Measurements from ENCODE around the gene STK24.

STK24 gene

GRCh38 chr13:98473788-98474144, 103.1 kb downstream of the STK24 start:
- no peak for DNase-seq (ENCODE audit: low spot score)

GRCh38 chr13:98473135-98473787, 103.6 kb downstream of the STK24 start:
- no peak for DNase-seq (ENCODE audit: low spot score)

- no peak for DNase-seq (ENCODE audit: low spot score)
Observed at GRCh38 chr13:98471934-98472333, 105.0 kb downstream of the STK24 start.

GRCh38 chr13:98470920-98471319, 106.0 kb downstream of the STK24 start:
- no peak for DNase-seq (ENCODE audit: low spot score)

GRCh38 chr13:98468929-98469328, 108.0 kb downstream of the STK24 start:
- no peak for DNase-seq (ENCODE audit: low spot score)

GRCh38 chr13:98468361-98468760, 108.5 kb downstream of the STK24 start:
- no peak for DNase-seq (ENCODE audit: low spot score)

GRCh38 chr13:98467263-98467985, 109.5 kb downstream of the STK24 start:
- no peak for DNase-seq (ENCODE audit: low spot score)

- DNase-seq (ENCODE audit: low spot score), result no peak
Observed at GRCh38 chr13:98466634-98467236, 110.2 kb downstream of the STK24 start.

GRCh38 chr13:98462946-98463345, 114.0 kb downstream of the STK24 start:
- no peak for DNase-seq (ENCODE audit: low spot score)

GRCh38 chr13:98462241-98462882, 114.5 kb downstream of the STK24 start:
- DNase-seq (ENCODE audit: low spot score), result no peak

GRCh38 chr13:98461486-98462240, 115.2 kb downstream of the STK24 start:
- DNase-seq (ENCODE audit: low spot score), result no peak

- DNase-seq (ENCODE audit: low spot score), result no peak
Observed at GRCh38 chr13:98460516-98460915, 116.4 kb downstream of the STK24 start.

GRCh38 chr13:98459721-98460370, 117.1 kb downstream of the STK24 start:
- no peak for DNase-seq (ENCODE audit: low spot score)

- no peak for DNase-seq (ENCODE audit: low spot score)
Observed at GRCh38 chr13:98459171-98459681, 117.7 kb downstream of the STK24 start.

GRCh38 chr13:98458431-98458830, 118.5 kb downstream of the STK24 start:
- no peak for DNase-seq (ENCODE audit: low spot score)

GRCh38 chr13:98457053-98457452, 119.9 kb downstream of the STK24 start:
- no peak for DNase-seq (ENCODE audit: low spot score)

GRCh38 chr13:98456413-98456845, 120.5 kb downstream of the STK24 start:
- no peak for DNase-seq (ENCODE audit: low spot score)

GRCh38 chr13:98454389-98454881, 122.5 kb downstream of the STK24 start:
- no peak for DNase-seq (ENCODE audit: low spot score)

GRCh38 chr13:98452851-98453843, 123.8 kb downstream of the STK24 start:
- DNase-seq (ENCODE audit: low spot score), result no peak
